A549 treated with AZD2906 at 1 μM for 4 hours (cell line): ENCODE results near the gene RINT1. TPM values are rescaled to one million over a fixed set of nuclear protein-coding genes. Genes with fewer than 3 reads are reported as not detected.

ENCODE experiments used
- total RNA-seq: library from RNA; stranded (reverse); fragments of 200-300 nt; extraction: Qiagen RNA extraction; gene quantifications from 5 replicates; pipeline ENCODE4 v1.2.3, GENCODE V29; 2022

Gene RINT1
- 13.6 to 17.0 TPM (median 14.0 TPM) in 5 replicates for total RNA-seq

GRCh38 chr7:105531792-105532671 is at the start of gene RINT1:
Gene RINT1, plus strand, starts transcription at chr7:105532201. Its CDS starts 115 bp downstream, at chr7:105532316.

GRCh38 chr7:105521717-105522463 is 10.1 kb upstream of the RINT1 start, which contains the start of gene PUS7:
Gene PUS7, minus strand, starts transcription at chr7:105522271. Its CDS starts 13,759 bp downstream, at chr7:105508512.

DNA sequence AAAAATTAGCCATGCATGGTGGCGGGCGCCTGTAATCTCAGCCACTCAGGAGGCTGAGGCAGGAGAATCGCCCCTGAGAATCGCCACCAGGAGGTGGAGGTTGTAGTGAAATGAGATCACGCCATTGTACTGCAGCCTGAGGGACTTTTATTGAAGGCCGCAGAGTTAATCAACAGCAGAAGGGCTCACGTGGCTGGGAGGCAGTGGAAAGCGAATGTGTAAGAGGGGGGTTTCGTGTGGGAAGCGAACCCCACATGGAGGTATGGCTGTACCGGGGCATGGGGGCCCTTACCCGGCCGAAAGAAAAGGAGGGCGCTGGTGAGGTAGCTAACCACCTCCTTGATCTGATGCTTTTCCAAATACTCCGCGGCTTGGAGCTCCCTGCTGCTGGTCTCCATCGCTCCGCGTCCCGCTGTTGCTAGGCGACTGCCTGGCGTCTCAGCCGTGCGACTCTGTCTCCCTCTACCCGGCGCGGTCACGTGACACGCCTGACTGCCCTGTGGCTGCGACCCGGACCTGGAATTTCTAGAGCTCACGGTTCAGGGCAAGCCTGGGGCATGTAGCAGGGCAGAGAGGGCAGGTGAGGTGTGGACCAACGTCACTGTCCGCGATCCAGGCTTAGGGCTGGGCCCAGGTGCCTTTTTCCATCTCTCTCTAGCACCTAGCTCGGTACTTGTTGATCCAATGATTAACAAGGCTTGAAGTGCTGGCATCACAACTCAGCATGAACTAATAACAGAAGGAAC is 49.2 kb downstream of the RINT1 start, which contains the start of gene EFCAB10:
Gene EFCAB10 (minus strand): TSS at position 428 of the 746 bp plus-strand sequence. CDS start 30 bp downstream, at position 398.

Other genes with a start within 250 kb of the RINT1 start
- gene SRPK2, start 143.3 kb upstream of the RINT1 start, total RNA-seq = 31.5 to 42.6 TPM (median 36.4 TPM) in 5 replicates
- 22.8 to 35.8 TPM (median 22.9 TPM) in 5 replicates for gene PUS7, start 9.9 kb upstream of the RINT1 start, total RNA-seq
- 2.1 to 3.4 TPM (median 2.8 TPM) in 5 replicates for gene EFCAB10, start 49.3 kb downstream of the RINT1 start, total RNA-seq